ENCODE results near the gene ZFYVE21. TPM values are rescaled to one million over a fixed set of nuclear protein-coding genes. Genes with fewer than 3 reads are reported as not detected.

The ZFYVE21 gene
- total RNA-seq, 1 donor from 2014 or later = 44.0 TPM

- no peaks in the 10 kb centered on the region for H3K27me3 Mint-ChIP-seq (ENCODE audit: low read depth)
- H3K9me3 Mint-ChIP-seq = no peaks in the 10 kb centered on the region
- DNase-seq (ENCODE audit: low read depth, low spot score) = no peak
- H3K4me3 Mint-ChIP-seq = no peak overlapping the region
- peak; percentile 28 for TF ChIP-seq CTCF (conservative IDR thresholded peaks at IDR 0.05)
- H3K4me1 Mint-ChIP-seq = peaks cover 4% of the 10 kb centered on the region
- no peak overlapping the region for H3K27ac Mint-ChIP-seq (ENCODE audit: unreplicated experiment)
- peaks cover 2% of the 10 kb centered on the region for H3K36me3 Mint-ChIP-seq (ENCODE audit: low read depth)
These were observed 15.0 kb downstream of the ZFYVE21 start for GRCh38 chr14:103730490-103731035.

GRCh38 chr14:103731481-103731880 lies 15.9 kb downstream of the ZFYVE21 start:
- no peak overlapping the region for H3K27ac Mint-ChIP-seq (ENCODE audit: unreplicated experiment)
- no peaks in the 10 kb centered on the region for H3K9me3 Mint-ChIP-seq
- no peak overlapping the region for H3K4me3 Mint-ChIP-seq
- peaks cover 2% of the 10 kb centered on the region for H3K36me3 Mint-ChIP-seq (ENCODE audit: low read depth)
- DNase-seq (ENCODE audit: low read depth, low spot score) = no peak
- H3K4me1 Mint-ChIP-seq = peaks cover 4% of the 10 kb centered on the region
- no peaks in the 10 kb centered on the region for H3K27me3 Mint-ChIP-seq (ENCODE audit: low read depth)
- TF ChIP-seq CTCF (conservative IDR thresholded peaks at IDR 0.05) = no peak

GRCh38 chr14:103731916-103732867 lies 16.6 kb downstream of the ZFYVE21 start:
- H3K27me3 Mint-ChIP-seq (ENCODE audit: low read depth) = no peaks in the 10 kb centered on the region
- no peak overlapping the region for H3K4me3 Mint-ChIP-seq
- H3K9me3 Mint-ChIP-seq = no peaks in the 10 kb centered on the region
- no peak for DNase-seq (ENCODE audit: low read depth, low spot score)
- peak overlapping the region; percentile 82 for H3K27ac Mint-ChIP-seq (ENCODE audit: unreplicated experiment)
- no peak for TF ChIP-seq CTCF (conservative IDR thresholded peaks at IDR 0.05)
- peaks cover 4% of the 10 kb centered on the region for H3K4me1 Mint-ChIP-seq
- H3K36me3 Mint-ChIP-seq (ENCODE audit: low read depth) = peaks cover 2% of the 10 kb centered on the region

- peak overlapping the region; percentile 82 for H3K27ac Mint-ChIP-seq (ENCODE audit: unreplicated experiment)
- peaks cover 2% of the 10 kb centered on the region for H3K36me3 Mint-ChIP-seq (ENCODE audit: low read depth)
- no peaks in the 10 kb centered on the region for H3K27me3 Mint-ChIP-seq (ENCODE audit: low read depth)
- H3K4me1 Mint-ChIP-seq = peaks cover 4% of the 10 kb centered on the region
- H3K9me3 Mint-ChIP-seq = no peaks in the 10 kb centered on the region
- TF ChIP-seq CTCF (conservative IDR thresholded peaks at IDR 0.05) = no peak
- no peak overlapping the region for H3K4me3 Mint-ChIP-seq
- no peak for DNase-seq (ENCODE audit: low read depth, low spot score)
These were observed 17.4 kb downstream of the ZFYVE21 start for GRCh38 chr14:103732868-103733620.

GRCh38 chr14:103733651-103734050 lies 18.0 kb downstream of the ZFYVE21 start:
- Mint-ChIP-seq H3K36me3 (ENCODE audit: low read depth) (peaks cover 1% of the 10 kb centered on the region), H3K4me1 (peaks cover 4% of the 10 kb centered on the region), H3K9me3 (no peaks in the 10 kb centered on the region), H3K27me3 (ENCODE audit: low read depth) (no peaks in the 10 kb centered on the region), H3K27ac (ENCODE audit: unreplicated experiment) (peak overlapping the region; percentile 19), H3K4me3 (no peak overlapping the region)
- TF ChIP-seq CTCF (conservative IDR thresholded peaks at IDR 0.05) = no peak
- no peak for DNase-seq (ENCODE audit: low read depth, low spot score)

Data from neural crest cell (in vitro differentiated cells).